Naive thymus-derived CD4-positive, alpha-beta T cell (primary cell): ENCODE results near the gene PRC1. TPM values are rescaled to one million over a fixed set of nuclear protein-coding genes. Genes with fewer than 3 reads are reported as not detected.
A peak's percentile ranks its signal among the peaks of the same experiment; 100 is the strongest.
"Not testable (repeated sequence)": the region's sequence is repeated elsewhere in the genome, so short reads cannot be mapped to it uniquely, and the experiment has no call there.

ENCODE experiments used
- ATAC-seq: fragments of 150-1000 bp; cut with Tn5 transposase; 2 replicates; pipeline ENCODE4 v1.10.0; 2021; ENCODE audit warnings: mild to moderate bottlenecking, moderate library complexity
- CTCF ChIA-PET: fragments of 350-600 bp; sonication (Branson Sonifier 250); formaldehyde crosslinking; loops from one replicate; lab custom pipeline; 2021; ENCODE audit warnings: antibody characterized with exemption; lab: Charles Lee
- POLR2A ChIA-PET: fragments of 350-600 bp; sonication (Branson Sonifier 250); formaldehyde crosslinking; loops from one replicate; lab custom pipeline; 2021; ENCODE audit warnings: antibody characterized with exemption, inconsistent platforms; lab: Charles Lee
- DNase-seq, 9 donors: peaks; one replicate each; pipeline versions ENCODE4 v3.0.0 to v3.0.0-alpha.2; 2020 to 2022; ENCODE audit warnings: mixed read lengths in 1 of 9
- H3K27ac ChIP-seq: one replicate; pipeline ENCODE4 v1.7.0; 2013; ENCODE audit warnings: mild to moderate bottlenecking, low read depth, low read length, moderate library complexity
- H3K27me3 ChIP-seq, 2 donors: one replicate each; pipeline ENCODE4 v1.7.0; 2013; ENCODE audit warnings: low read length in 2 of 2, mild to moderate bottlenecking in 2 of 2, moderate library complexity in 2 of 2; ENCODE audit not compliant: control insufficient read depth in 2 of 2, insufficient read depth in 2 of 2
- H3K36me3 ChIP-seq, 3 experiments: 1 replicate in 2 of 3; 2 replicates in 1 of 3; pipeline ENCODE4 v1.7.0; 2013; ENCODE audit warnings: low read length in 3 of 3, mild to moderate bottlenecking in 3 of 3, moderate library complexity in 1 of 3; ENCODE audit not compliant: insufficient read depth in 3 of 3, control insufficient read depth in 2 of 3
- H3K4me1 ChIP-seq, 2 donors: one replicate each; pipeline ENCODE4 v1.7.0; 2013; ENCODE audit warnings: low read length in 2 of 2, mild to moderate bottlenecking in 2 of 2, moderate library complexity in 1 of 2; ENCODE audit not compliant: control insufficient read depth in 2 of 2, insufficient read depth in 2 of 2
- H3K4me3 ChIP-seq: 2 replicates; pipeline ENCODE4 v1.7.0; 2013; ENCODE audit warnings: mild to moderate bottlenecking, low read length
- H3K9me3 ChIP-seq, 3 experiments: 1 replicate in 2 of 3; 2 replicates in 1 of 3; pipeline ENCODE4 v1.7.0; 2013; ENCODE audit warnings: low read length in 3 of 3; ENCODE audit not compliant: control insufficient read depth in 2 of 3
- H3K27ac Mint-ChIP-seq, 9 donors: one replicate each; pipeline ENCODE4 v1.8.0; 2020 to 2022; ENCODE audit warnings: mixed read lengths in 9 of 9, mild to moderate bottlenecking in 8 of 9, moderate library complexity in 5 of 9, inconsistent platforms in 2 of 9
- H3K27me3 Mint-ChIP-seq, 5 donors: one replicate each; pipeline ENCODE4 v1.8.0; 2021 to 2022; ENCODE audit warnings: mixed read lengths in 5 of 5, mild to moderate bottlenecking in 1 of 5
- H3K36me3 Mint-ChIP-seq, 5 donors: one replicate each; pipeline ENCODE4 v1.8.0; 2020 to 2022; ENCODE audit warnings: mixed read lengths in 5 of 5, mild to moderate bottlenecking in 3 of 5, inconsistent platforms in 1 of 5
- H3K4me1 Mint-ChIP-seq, 7 donors: one replicate each; pipeline ENCODE4 v1.8.0; 2020 to 2022; ENCODE audit warnings: mixed read lengths in 7 of 7, mild to moderate bottlenecking in 3 of 7, inconsistent platforms in 1 of 7
- H3K4me3 Mint-ChIP-seq, 10 donors: one replicate each; pipeline ENCODE4 v1.8.0; 2020 to 2022; ENCODE audit warnings: mild to moderate bottlenecking in 10 of 10, mixed read lengths in 10 of 10, moderate library complexity in 6 of 10, inconsistent platforms in 2 of 10
- H3K9me3 Mint-ChIP-seq, 11 donors: one replicate each; pipeline ENCODE4 v1.8.0; 2020 to 2022; ENCODE audit warnings: mixed read lengths in 11 of 11, mild to moderate bottlenecking in 4 of 11, inconsistent platforms in 1 of 11, moderate library complexity in 1 of 11
- intact Hi-C, 2 donors: fragments of 100-400 bp; cut with micrococcal nuclease; formaldehyde crosslinking; loops; one replicate each; pipeline ENCODE4 v1.15.1; 2023
- polyA plus RNA-seq, 2 donors: library from polyadenylated mRNA; unstranded; fragments of 300-500 nt; fragmentation: Illumina TruSeq; gene quantifications; one replicate each; pipeline ENCODE4 v1.2.3, GENCODE V29; 2021
- total RNA-seq, 6 experiments: library from RNA in 5 of 6; stranded (reverse) in 5 of 6; gene quantifications; 1 replicate in 5 of 6; 2 replicates in 1 of 6; pipeline ENCODE4 v1.2.3 and lab custom pipeline; 2021 to 2026

Gene PRC1
- total and polyA plus RNA-seq, 7 experiments from 2014 or later: 0.47 to 98.9 (median 4.4) TPM

DNA sequence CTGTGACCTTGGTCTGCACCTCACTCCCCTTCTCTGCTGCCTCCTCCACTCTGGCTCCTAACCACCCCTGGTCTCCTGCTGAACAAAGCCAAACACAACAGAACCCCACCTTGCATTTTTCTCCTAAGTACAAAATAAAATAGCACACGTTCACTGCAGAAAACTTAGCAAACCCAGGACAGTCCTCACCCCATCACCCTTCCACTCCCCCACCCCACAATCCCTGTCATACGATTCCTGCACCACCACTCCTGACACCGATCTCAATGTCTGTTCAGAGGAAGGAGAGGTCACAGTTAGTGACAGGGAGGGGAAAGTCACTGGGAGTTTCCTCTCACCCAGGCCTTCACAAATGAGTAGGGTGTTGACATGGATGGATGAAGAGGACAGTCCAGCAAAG is 23.8 kb upstream of the PRC1 start:
- peaks cover 35 to 55% (median 47%) of the 10 kb centered on the region in 7 donors for H3K4me1 Mint-ChIP-seq
- peak overlapping the region in 7 of 9 donors; percentile 3 to 82 (median 22) for H3K27ac Mint-ChIP-seq

DNA sequence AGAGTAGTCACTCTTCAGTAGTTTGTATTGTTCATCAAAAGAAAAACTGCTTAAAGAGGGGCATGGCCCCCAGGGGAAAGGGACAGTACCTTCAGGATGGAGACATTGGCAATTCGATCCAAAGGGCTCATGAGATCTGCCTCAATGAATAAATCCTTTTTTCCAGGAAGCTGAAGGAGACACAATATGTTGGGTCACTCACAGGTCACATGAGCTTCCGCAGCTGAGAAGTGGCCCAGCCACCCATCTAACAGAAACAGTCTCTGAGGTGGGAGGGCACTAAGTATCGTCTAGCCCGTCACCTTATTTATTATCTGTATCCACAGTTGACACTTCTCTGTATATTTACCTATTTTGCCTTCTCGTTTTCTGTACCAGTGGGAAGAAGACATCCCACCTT is 23.4 kb upstream of the PRC1 start:
- Histone ChIP-seq H3K4me1 (peaks cover 5 to 10% of the 10 kb centered on the region in 2 donors), H3K27ac (no peak overlapping the region), H3K36me3 (peaks cover 0 to 32% (median 15%) of the 10 kb centered on the region in 3 experiments), H3K4me3 (no peak overlapping the region), H3K9me3 (no peaks in the 10 kb centered on the region), H3K27me3 (no peaks in the 10 kb centered on the region)
- ATAC-seq (no peak), DNase-seq (no peak)
- intact Hi-C loops: no loop called here
- Mint-ChIP-seq H3K36me3 (peaks cover 0 to 27% (median 12%) of the 10 kb centered on the region in 5 donors), H3K27ac (peak overlapping the region in 4 of 9 donors; percentile 22 to 82 (median 70)), H3K4me1 (peaks cover 30 to 50% (median 42%) of the 10 kb centered on the region in 7 donors), H3K9me3 (peaks cover 0 to 2% (median 0%) of the 10 kb centered on the region in 11 donors), H3K4me3 (no peak overlapping the region), H3K27me3 (no peaks in the 10 kb centered on the region)
- ChIA-PET POLR2A (no interaction called here), CTCF (no interaction called here)

More for the DNA sequence above, 23.8 kb upstream of the PRC1 start:
- Mint-ChIP-seq H3K36me3 (peaks cover 0 to 25% (median 12%) of the 10 kb centered on the region in 5 donors), H3K9me3 (peaks cover 0 to 2% (median 0%) of the 10 kb centered on the region in 11 donors), H3K27me3 (no peaks in the 10 kb centered on the region), H3K4me3 (peak overlapping the region in 2 of 10 donors; percentile 2 to 5)
- ChIA-PET CTCF (no interaction called here), POLR2A (no interaction called here)
- intact Hi-C loops: no loop called here
- Histone ChIP-seq H3K27me3 (no peaks in the 10 kb centered on the region), H3K4me1 (peaks cover 5 to 14% of the 10 kb centered on the region in 2 donors), H3K27ac (no peak overlapping the region), H3K4me3 (no peak overlapping the region), H3K9me3 (no peaks in the 10 kb centered on the region), H3K36me3 (peaks cover 0 to 27% (median 11%) of the 10 kb centered on the region in 3 experiments)
- no peak for DNase-seq
- no peak for ATAC-seq

DNA sequence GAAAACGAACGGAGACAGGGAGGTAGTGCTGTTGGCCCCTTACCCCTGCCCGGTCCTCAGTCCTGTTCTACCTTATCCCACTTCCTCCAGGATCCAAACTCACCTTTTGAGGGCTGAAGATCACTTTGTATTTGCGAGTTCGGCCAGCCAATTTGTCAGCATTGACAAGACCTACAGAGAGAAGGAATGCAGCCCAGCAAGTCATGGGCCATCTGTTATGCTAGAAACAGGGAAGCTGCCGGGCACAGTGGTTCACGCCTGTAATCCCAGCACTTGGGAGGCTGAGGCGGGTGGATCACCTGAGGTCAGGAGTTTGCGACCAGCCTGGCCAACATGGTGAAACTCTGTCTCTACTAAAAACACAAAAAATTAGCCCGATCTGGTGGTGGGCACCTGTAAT is 19.4 kb upstream of the PRC1 start:
- POLR2A ChIA-PET: interaction anchor here (1.1 kb wide), 1 partner anchor 20 kb away, joined by 3 read pairs; no protein-coding TSS in a partner anchor

DNA sequence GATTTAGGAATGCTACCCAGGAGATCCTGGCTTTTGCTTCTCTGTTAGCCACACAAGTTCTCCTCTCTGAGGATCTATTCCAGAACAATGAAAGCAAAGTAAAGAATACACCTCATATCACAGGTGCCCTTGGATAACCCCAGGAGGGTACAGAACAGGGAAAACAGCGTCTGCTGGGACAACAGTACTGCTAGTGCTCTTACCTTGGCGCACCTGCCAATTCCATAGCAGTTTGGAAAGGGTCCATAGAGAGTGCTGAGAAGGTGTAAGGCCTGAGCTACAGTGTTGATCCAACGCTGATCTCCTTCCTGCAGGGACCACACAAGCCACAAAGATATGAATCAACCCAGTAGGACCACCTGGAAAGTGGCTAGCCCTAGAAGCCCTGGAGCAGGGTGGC is 12.9 kb upstream of the PRC1 start:
- Histone ChIP-seq H3K36me3 (peaks cover 0 to 83% (median 10%) of the 10 kb centered on the region in 3 experiments), H3K27ac (no peak overlapping the region), H3K4me1 (no peaks in the 10 kb centered on the region), H3K4me3 (no peak overlapping the region), H3K27me3 (no peaks in the 10 kb centered on the region), H3K9me3 (no peaks in the 10 kb centered on the region)
- no peak for ATAC-seq
- CTCF ChIA-PET: no interaction called here
- intact Hi-C loops: no loop called here
- Mint-ChIP-seq H3K4me1 (peaks cover 0 to 2% (median 0%) of the 10 kb centered on the region in 7 donors), H3K27ac (no peak overlapping the region), H3K36me3 (peaks cover 24 to 51% (median 29%) of the 10 kb centered on the region in 5 donors), H3K4me3 (no peak overlapping the region), H3K9me3 (no peaks in the 10 kb centered on the region), H3K27me3 (no peaks in the 10 kb centered on the region)
- POLR2A ChIA-PET: interaction anchor here (1.4 kb wide), 1 partner anchor 13 kb away, joined by 3 read pairs; the partner anchor contains the start of gene PRC1
- DNase-seq: no peak

More for the DNA sequence above, 19.4 kb upstream of the PRC1 start:
- peaks cover 0 to 65% (median 22%) of the 10 kb centered on the region in 3 experiments for H3K36me3 ChIP-seq
- H3K4me3 Mint-ChIP-seq, CTCF ChIA-PET, H3K27me3 Mint-ChIP-seq, H3K9me3 Mint-ChIP-seq, H3K27ac Mint-ChIP-seq, H3K4me1 ChIP-seq, H3K27ac ChIP-seq, H3K9me3 ChIP-seq, intact Hi-C loops, DNase-seq, ATAC-seq, H3K4me3 ChIP-seq, H3K27me3 ChIP-seq: not testable (repeated sequence)
- peaks cover 9 to 18% (median 12%) of the 10 kb centered on the region in 7 donors for H3K4me1 Mint-ChIP-seq
- peaks cover 14 to 41% (median 30%) of the 10 kb centered on the region in 5 donors for H3K36me3 Mint-ChIP-seq

DNA sequence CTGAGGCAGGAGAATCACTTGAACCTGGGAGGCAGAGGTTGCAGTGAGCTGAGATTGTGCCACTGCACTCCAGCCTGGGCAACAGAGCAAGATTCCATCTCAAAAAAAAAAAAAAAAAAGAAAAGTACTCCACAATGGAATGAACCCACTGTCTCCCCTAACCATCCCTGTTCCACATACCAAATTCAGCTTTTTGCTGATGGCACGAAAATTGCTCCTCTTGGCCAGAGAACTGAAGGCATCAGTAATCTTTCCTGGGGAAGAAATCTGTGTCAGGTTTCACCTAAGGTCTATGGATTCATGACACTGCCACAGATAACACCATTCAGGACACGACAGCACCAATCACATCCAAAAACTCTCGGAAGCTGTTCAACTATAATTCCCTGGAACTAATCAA is 6.9 kb upstream of the PRC1 start:
- Mint-ChIP-seq H3K36me3 (peaks cover 10 to 57% (median 21%) of the 10 kb centered on the region in 5 donors), H3K9me3 (no peaks in the 10 kb centered on the region), H3K27ac (no peak overlapping the region), H3K27me3 (no peaks in the 10 kb centered on the region), H3K4me1 (peaks cover 0 to 4% (median 0%) of the 10 kb centered on the region in 7 donors), H3K4me3 (no peak overlapping the region)
- intact Hi-C loops: no loop called here
- no peak overlapping the region for H3K4me3 ChIP-seq
- DNase-seq (no peak), ATAC-seq (no peak)
- H3K9me3 ChIP-seq: no peaks in the 10 kb centered on the region
- no peak overlapping the region for H3K27ac ChIP-seq
- H3K36me3 ChIP-seq: peaks cover 4 to 66% (median 12%) of the 10 kb centered on the region in 3 experiments
- no peaks in the 10 kb centered on the region for H3K27me3 ChIP-seq
- CTCF ChIA-PET: interaction anchor here (0.9 kb wide), 1 partner anchor 70 kb away, joined by 3 read pairs; no protein-coding TSS in a partner anchor
- POLR2A ChIA-PET: no interaction called here
- no peaks in the 10 kb centered on the region for H3K4me1 ChIP-seq

DNA sequence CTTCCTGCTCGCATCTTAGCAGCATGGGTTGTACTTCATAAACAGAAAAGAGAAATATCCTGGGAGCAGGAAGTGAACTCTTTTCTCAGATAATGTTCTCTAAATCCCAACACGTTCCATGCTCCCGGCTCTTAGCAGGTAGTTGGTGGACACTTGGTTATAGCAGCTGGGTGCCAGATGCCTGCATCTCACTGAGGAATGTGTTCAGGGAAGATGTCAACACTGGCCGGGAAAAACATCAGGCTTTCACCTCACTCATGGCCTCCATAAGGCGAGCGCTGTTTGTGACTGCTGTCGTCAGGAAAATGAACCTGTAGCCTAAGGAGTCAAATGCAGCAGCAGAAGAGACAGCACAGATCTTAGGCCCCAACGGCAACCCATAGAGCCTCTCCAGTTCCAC is 4.4 kb upstream of the PRC1 start:
- intact Hi-C loops: no loop called here
- CTCF ChIA-PET: no interaction called here
- H3K27me3 Mint-ChIP-seq: no peaks in the 10 kb centered on the region
- peaks cover 4 to 18% (median 12%) of the 10 kb centered on the region in 7 donors for H3K4me1 Mint-ChIP-seq
- Histone ChIP-seq H3K4me3 (no peak overlapping the region), H3K27me3 (no peaks in the 10 kb centered on the region), H3K36me3 (peaks cover 4 to 46% (median 9%) of the 10 kb centered on the region in 3 experiments), H3K4me1 (peaks cover 5 to 8% of the 10 kb centered on the region in 2 donors), H3K9me3 (no peaks in the 10 kb centered on the region), H3K27ac (no peak overlapping the region)
- H3K27ac Mint-ChIP-seq: peak overlapping the region in 1 of 9 donors; percentile 8
- no peak overlapping the region for H3K4me3 Mint-ChIP-seq
- ATAC-seq: no peak
- H3K9me3 Mint-ChIP-seq: no peaks in the 10 kb centered on the region
- DNase-seq: no peak
- H3K36me3 Mint-ChIP-seq: peaks cover 4 to 42% (median 21%) of the 10 kb centered on the region in 5 donors
- POLR2A ChIA-PET: no interaction called here
